Fibroblast of skin of right quadriceps (primary cell): ENCODE data around the gene STMP1.
"Not testable (repeated sequence)": the region's sequence is repeated elsewhere in the genome, so short reads cannot be mapped to it uniquely, and the experiment has no call there.

Experiments used
- DNase-seq: peaks from one replicate; pipeline ENCODE4 v3.0.0-alpha.2; 2013

The STMP1 gene

GRCh38 chr7:135665042-135665441, 2.7 kb downstream of the STMP1 start:
- no peak for DNase-seq

GRCh38 chr7:135666156-135666555, 3.8 kb downstream of the STMP1 start:
- no peak for DNase-seq

GRCh38 chr7:135666846-135667245, 4.5 kb downstream of the STMP1 start:
- no peak for DNase-seq

GRCh38 chr7:135667626-135668025, 5.3 kb downstream of the STMP1 start:
- DNase-seq: not testable (repeated sequence)

- not testable (repeated sequence) for DNase-seq
Measured at GRCh38 chr7:135668852-135669395, 6.6 kb downstream of the STMP1 start.

- DNase-seq: no peak
Measured at GRCh38 chr7:135669774-135670173, 7.5 kb downstream of the STMP1 start.

- DNase-seq: peak; percentile 57
Measured at GRCh38 chr7:135670179-135670578, 7.9 kb downstream of the STMP1 start.

- peak; percentile 70 for DNase-seq
Measured at GRCh38 chr7:135672560-135673359, 10.4 kb downstream of the STMP1 start.

GRCh38 chr7:135673360-135673706, 11.0 kb downstream of the STMP1 start:
- DNase-seq: peak; percentile 37

GRCh38 chr7:135678612-135679575, 16.6 kb downstream of the STMP1 start:
- peak; percentile 69 for DNase-seq

- no peak for DNase-seq
Measured at GRCh38 chr7:135681762-135682161, 19.4 kb downstream of the STMP1 start.

GRCh38 chr7:135682191-135682590, 19.9 kb downstream of the STMP1 start:
- no peak for DNase-seq

- DNase-seq: no peak
Measured at GRCh38 chr7:135683609-135684008, 21.3 kb downstream of the STMP1 start.

- peak; percentile 32 for DNase-seq
Measured at GRCh38 chr7:135684136-135684535, 21.8 kb downstream of the STMP1 start.

- DNase-seq: no peak
Measured at GRCh38 chr7:135684699-135685098, 22.4 kb downstream of the STMP1 start.

GRCh38 chr7:135685306-135686084, 23.2 kb downstream of the STMP1 start:
- no peak for DNase-seq

GRCh38 chr7:135687466-135687865, 25.2 kb downstream of the STMP1 start:
- DNase-seq: no peak

GRCh38 chr7:135690566-135690965, 28.3 kb downstream of the STMP1 start:
- peak; percentile 61 for DNase-seq

- peak; percentile 55 for DNase-seq
Measured at GRCh38 chr7:135692055-135692454, 29.7 kb downstream of the STMP1 start.

- DNase-seq: not testable (repeated sequence)
Measured at GRCh38 chr7:135692606-135693005, 30.3 kb downstream of the STMP1 start.

GRCh38 chr7:135693558-135693957, 31.2 kb downstream of the STMP1 start:
- no peak for DNase-seq

- no peak for DNase-seq
Measured at GRCh38 chr7:135697276-135698049, 35.1 kb downstream of the STMP1 start.
